ENCODE results near the gene PGBD5.

The PGBD5 gene

GRCh38 chr1:230352537-230352936 is 73.6 kb downstream of the PGBD5 start:
- DNase-seq (ENCODE audit: extremely low read depth in 1 of 2, low read depth in 1 of 2): no peak

GRCh38 chr1:230351983-230352382 is 74.1 kb downstream of the PGBD5 start:
- DNase-seq (ENCODE audit: extremely low read depth in 1 of 2, low read depth in 1 of 2): no peak

- no peak for DNase-seq (ENCODE audit: extremely low read depth in 1 of 2, low read depth in 1 of 2)
Measured at GRCh38 chr1:230351514-230351913, 74.6 kb downstream of the PGBD5 start.

- no peak for DNase-seq (ENCODE audit: extremely low read depth in 1 of 2, low read depth in 1 of 2)
Measured at GRCh38 chr1:230350208-230350921, 75.8 kb downstream of the PGBD5 start.

- no peak for DNase-seq (ENCODE audit: extremely low read depth in 1 of 2, low read depth in 1 of 2)
Measured at GRCh38 chr1:230349020-230349393, 77.1 kb downstream of the PGBD5 start.

- DNase-seq (ENCODE audit: extremely low read depth in 1 of 2, low read depth in 1 of 2): no peak
Measured at GRCh38 chr1:230348386-230349019, 77.6 kb downstream of the PGBD5 start.

- no peak for DNase-seq (ENCODE audit: extremely low read depth in 1 of 2, low read depth in 1 of 2)
Measured at GRCh38 chr1:230347896-230348295, 78.2 kb downstream of the PGBD5 start.

- DNase-seq (ENCODE audit: extremely low read depth in 1 of 2, low read depth in 1 of 2): no peak
Measured at GRCh38 chr1:230345139-230345885, 80.8 kb downstream of the PGBD5 start.

GRCh38 chr1:230342699-230343098 is 83.4 kb downstream of the PGBD5 start:
- DNase-seq (ENCODE audit: extremely low read depth in 1 of 2, low read depth in 1 of 2): no peak

GRCh38 chr1:230342019-230342418 is 84.1 kb downstream of the PGBD5 start:
- DNase-seq (ENCODE audit: extremely low read depth in 1 of 2, low read depth in 1 of 2): no peak

GRCh38 chr1:230341162-230341546 is 85.0 kb downstream of the PGBD5 start:
- no peak for DNase-seq (ENCODE audit: extremely low read depth in 1 of 2, low read depth in 1 of 2)

- no peak for DNase-seq (ENCODE audit: extremely low read depth in 1 of 2, low read depth in 1 of 2)
Measured at GRCh38 chr1:230340526-230341161, 85.5 kb downstream of the PGBD5 start.

GRCh38 chr1:230339033-230339432 is 87.1 kb downstream of the PGBD5 start:
- no peak for DNase-seq (ENCODE audit: extremely low read depth in 1 of 2, low read depth in 1 of 2)

GRCh38 chr1:230337266-230337665 is 88.9 kb downstream of the PGBD5 start:
- no peak for DNase-seq (ENCODE audit: extremely low read depth in 1 of 2, low read depth in 1 of 2)

GRCh38 chr1:230335861-230336522 is 90.1 kb downstream of the PGBD5 start:
- no peak for DNase-seq (ENCODE audit: extremely low read depth in 1 of 2, low read depth in 1 of 2)

GRCh38 chr1:230334447-230334837 is 91.7 kb downstream of the PGBD5 start:
- DNase-seq (ENCODE audit: extremely low read depth in 1 of 2, low read depth in 1 of 2): no peak

- DNase-seq (ENCODE audit: extremely low read depth in 1 of 2, low read depth in 1 of 2): no peak
Measured at GRCh38 chr1:230333590-230334446, 92.3 kb downstream of the PGBD5 start.

GRCh38 chr1:230332575-230333066 is 93.5 kb downstream of the PGBD5 start:
- DNase-seq (ENCODE audit: extremely low read depth in 1 of 2, low read depth in 1 of 2): no peak

GRCh38 chr1:230332061-230332460 is 94.1 kb downstream of the PGBD5 start:
- no peak for DNase-seq (ENCODE audit: extremely low read depth in 1 of 2, low read depth in 1 of 2)

GRCh38 chr1:230330157-230330556 is 96.0 kb downstream of the PGBD5 start:
- DNase-seq (ENCODE audit: extremely low read depth in 1 of 2, low read depth in 1 of 2): no peak

Data from activated CD8-positive, alpha-beta memory T cell treated with anti-CD3 and anti-CD28 coated beads for 1 hour (primary cell).